SU-DHL-6 (cell line): ENCODE results near the gene CFAP45.

Source experiments
- H2AFZ ChIP-seq: fragments of 200-600 bp; sonication (generic); 2 replicates; pipeline ENCODE4 v1.6.1; 2014; ENCODE audit warnings: low read depth, mild to moderate bottlenecking, moderate library complexity, mixed read lengths, antibody characterized with exemption, low read length; ENCODE audit not compliant: severe bottlenecking
- H3F3A ChIP-seq: fragments of 200-600 bp; shearing (Covaris generic); 2 replicates; pipeline ENCODE4 v1.6.0; 2016; ENCODE audit warnings: antibody characterized with exemption, mild to moderate bottlenecking; ENCODE audit not compliant: insufficient read depth
- H3K27ac ChIP-seq: fragments of 200-600 bp; sonication (generic); 2 replicates; pipeline ENCODE4 v1.5.1; 2016; ENCODE audit warnings: low read depth, mild to moderate bottlenecking, low read length, moderate library complexity, mixed read lengths
- H3K27me3 ChIP-seq: fragments of 200-600 bp; sonication (generic), shearing (Covaris generic); 2 replicates; pipeline ENCODE4 v1.6.0; 2014; ENCODE audit warnings: mild to moderate bottlenecking, low read length
- H3K36me3 ChIP-seq: fragments of 200-600 bp; sonication (generic); 2 replicates; pipeline ENCODE4 v1.6.1; 2014; ENCODE audit warnings: mild to moderate bottlenecking, low read length, mixed read lengths
- H3K4me2 ChIP-seq: fragments of 300-600, 200-600 bp; shearing (Covaris generic), sonication (generic); 2 replicates; pipeline ENCODE4 v1.6.0; 2014; ENCODE audit warnings: low read length, low read depth, mild to moderate bottlenecking; ENCODE audit not compliant: poor library complexity, severe bottlenecking
- H3K4me3 ChIP-seq: fragments of 200-600 bp; sonication (generic); 2 replicates; pipeline ENCODE4 v1.5.1; 2014; ENCODE audit warnings: antibody characterized with exemption, low read length, mild to moderate bottlenecking, mixed read lengths; ENCODE audit not compliant: insufficient read depth, poor library complexity, severe bottlenecking
- H3K79me2 ChIP-seq: fragments of 200-600 bp; sonication (generic); 2 replicates; pipeline ENCODE4 v1.6.1; 2014; ENCODE audit warnings: mild to moderate bottlenecking, low read length, moderate library complexity; ENCODE audit not compliant: insufficient read depth
- H3K9ac ChIP-seq: fragments of 200-600 bp; sonication (generic); 2 replicates; pipeline ENCODE4 v1.7.0; 2014; ENCODE audit warnings: mild to moderate bottlenecking, low read length
- H3K9me2 ChIP-seq: fragments of 200-600 bp; sonication (generic); replicated peaks from 2 replicates; pipeline ENCODE4 v1.6.1; 2014; ENCODE audit warnings: low read length; ENCODE audit not compliant: insufficient read depth
- H3K9me3 ChIP-seq: fragments of 200-600 bp; sonication (generic); 2 replicates; pipeline ENCODE4 v1.6.1; 2014; ENCODE audit warnings: low read length, mixed read lengths; ENCODE audit not compliant: insufficient read depth
- H4K20me1 ChIP-seq: fragments of 200-600 bp; sonication (generic); 2 replicates; pipeline ENCODE4 v1.6.1; 2014; ENCODE audit warnings: low read depth, mild to moderate bottlenecking, antibody characterized with exemption, low read length, moderate library complexity, mixed read lengths
- CTCF ChIP-seq: fragments of 200-600 bp; sonication (generic); IDR thresholded peaks from one replicate; pipeline ENCODE4 v1.5.1; 2017; ENCODE audit warnings: antibody characterized with exemption, mild to moderate bottlenecking, low read length, moderate library complexity; ENCODE audit not compliant: insufficient read depth, poor library complexity, severe bottlenecking
- EZH2phosphoT487 ChIP-seq: fragments of 200-600 bp; sonication (generic), shearing (Covaris generic); conservative IDR thresholded peaks from 2 replicates; pipeline ENCODE4 v1.6.1; 2018; ENCODE audit warnings: mild to moderate bottlenecking, antibody characterized with exemption, low read length, moderate library complexity, mixed read lengths

CFAP45 gene

GRCh38 chr1:159932296-159933285 is 32.6 kb upstream of the CFAP45 start:
- H3K4me3 ChIP-seq, result no peak overlapping the region
- H2AFZ ChIP-seq, result no peak overlapping the region
- H3K9me2 ChIP-seq, result no peaks in the 10 kb centered on the region
- H3K9ac ChIP-seq, result no peak overlapping the region
- no peaks in the 10 kb centered on the region for H3K27me3 ChIP-seq
- TF ChIP-seq CTCF (no peak), EZH2phosphoT487 (no peak)
- no peak overlapping the region for H3K4me2 ChIP-seq
- no peaks in the 10 kb centered on the region for H3K79me2 ChIP-seq
- no peak overlapping the region for H3K27ac ChIP-seq
- no peaks in the 10 kb centered on the region for H3K36me3 ChIP-seq
- no peaks in the 10 kb centered on the region for H4K20me1 ChIP-seq
- no peaks in the 10 kb centered on the region for H3F3A ChIP-seq
- H3K9me3 ChIP-seq, result no peaks in the 10 kb centered on the region

- H3K36me3 ChIP-seq, result no peaks in the 10 kb centered on the region
- H2AFZ ChIP-seq, result no peak overlapping the region
- no peaks in the 10 kb centered on the region for H4K20me1 ChIP-seq
- H3K9me3 ChIP-seq, result no peaks in the 10 kb centered on the region
- H3K9me2 ChIP-seq, result no peaks in the 10 kb centered on the region
- no peaks in the 10 kb centered on the region for H3K79me2 ChIP-seq
- no peak overlapping the region for H3K4me2 ChIP-seq
- no peak for TF ChIP-seq CTCF
- TF ChIP-seq EZH2phosphoT487, result no peak
- H3K4me3 ChIP-seq, result no peak overlapping the region
- no peak overlapping the region for H3K9ac ChIP-seq
- H3K27ac ChIP-seq, result no peak overlapping the region
- H3K27me3 ChIP-seq, result no peaks in the 10 kb centered on the region
- H3F3A ChIP-seq, result no peaks in the 10 kb centered on the region
Observed at GRCh38 chr1:159931795-159932173, 31.8 kb upstream of the CFAP45 start.

GRCh38 chr1:159931101-159931794 is 31.3 kb upstream of the CFAP45 start:
- H3F3A ChIP-seq, result no peaks in the 10 kb centered on the region
- H3K79me2 ChIP-seq, result no peaks in the 10 kb centered on the region
- H4K20me1 ChIP-seq, result no peaks in the 10 kb centered on the region
- no peak overlapping the region for H3K4me2 ChIP-seq
- TF ChIP-seq CTCF, result no peak
- no peak for TF ChIP-seq EZH2phosphoT487
- H3K36me3 ChIP-seq, result no peaks in the 10 kb centered on the region
- no peak overlapping the region for H2AFZ ChIP-seq
- H3K27ac ChIP-seq, result no peak overlapping the region
- no peaks in the 10 kb centered on the region for H3K9me3 ChIP-seq
- no peaks in the 10 kb centered on the region for H3K9me2 ChIP-seq
- no peak overlapping the region for H3K4me3 ChIP-seq
- no peak overlapping the region for H3K9ac ChIP-seq
- H3K27me3 ChIP-seq, result no peaks in the 10 kb centered on the region
